ENCODE measurements around the gene DICER1.
"Not testable (repeated sequence)": the region's sequence is repeated elsewhere in the genome, so short reads cannot be mapped to it uniquely, and the experiment has no call there.

DICER1 gene

DNA sequence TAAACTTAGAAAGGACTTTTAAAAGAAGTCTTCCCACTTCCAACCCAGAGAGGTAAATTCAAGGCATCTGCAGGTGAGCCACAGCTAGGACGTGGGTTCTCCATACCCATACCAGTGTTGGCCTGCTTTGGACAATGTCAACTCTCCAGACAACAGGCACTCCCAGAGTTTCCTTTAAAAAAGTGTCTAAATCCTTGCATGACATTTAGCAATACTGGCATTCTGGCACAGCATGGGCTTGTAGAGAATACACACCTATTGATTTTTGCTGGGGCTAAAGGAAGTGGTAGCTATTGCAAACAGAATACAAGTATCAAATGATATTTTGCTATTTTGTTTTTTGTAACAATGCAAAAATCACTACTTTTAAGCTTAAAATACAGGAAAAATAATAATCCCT is 25.8 kb upstream of the DICER1 start:
- TF ChIP-seq, protein P1, sequence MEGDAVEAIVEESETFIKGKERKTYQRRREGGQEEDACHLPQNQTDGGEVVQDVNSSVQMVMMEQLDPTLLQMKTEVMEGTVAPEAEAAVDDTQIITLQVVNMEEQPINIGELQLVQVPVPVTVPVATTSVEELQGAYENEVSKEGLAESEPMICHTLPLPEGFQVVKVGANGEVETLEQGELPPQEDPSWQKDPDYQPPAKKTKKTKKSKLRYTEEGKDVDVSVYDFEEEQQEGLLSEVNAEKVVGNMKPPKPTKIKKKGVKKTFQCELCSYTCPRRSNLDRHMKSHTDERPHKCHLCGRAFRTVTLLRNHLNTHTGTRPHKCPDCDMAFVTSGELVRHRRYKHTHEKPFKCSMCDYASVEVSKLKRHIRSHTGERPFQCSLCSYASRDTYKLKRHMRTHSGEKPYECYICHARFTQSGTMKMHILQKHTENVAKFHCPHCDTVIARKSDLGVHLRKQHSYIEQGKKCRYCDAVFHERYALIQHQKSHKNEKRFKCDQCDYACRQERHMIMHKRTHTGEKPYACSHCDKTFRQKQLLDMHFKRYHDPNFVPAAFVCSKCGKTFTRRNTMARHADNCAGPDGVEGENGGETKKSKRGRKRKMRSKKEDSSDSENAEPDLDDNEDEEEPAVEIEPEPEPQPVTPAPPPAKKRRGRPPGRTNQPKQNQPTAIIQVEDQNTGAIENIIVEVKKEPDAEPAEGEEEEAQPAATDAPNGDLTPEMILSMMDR (IDR thresholded peaks at IDR 0.05; ENCODE audit: borderline replicate concordance, extremely low read depth, low read length, poor library complexity, severe bottlenecking): no peak
- TF ChIP-seq EZH2 (IDR thresholded peaks at IDR 0.05; ENCODE audit: borderline replicate concordance, low read depth, low read length, severe bottlenecking): no peak
- Histone ChIP-seq H3K9ac (ENCODE audit: low read depth, low read length) (no peak overlapping the region), H3K4me1 (ENCODE audit: insufficient read depth, low read length) (no peaks in the 10 kb centered on the region), H3K27me3 (ENCODE audit: insufficient read depth, low read length, poor library complexity) (no peaks in the 10 kb centered on the region), H4K20me1 (ENCODE audit: insufficient read depth, low read length) (no peaks in the 10 kb centered on the region), H3K79me2 (ENCODE audit: insufficient read depth, low read length) (no peaks in the 10 kb centered on the region), H3K9me3 (ENCODE audit: insufficient read depth, low read length, severe bottlenecking) (no peaks in the 10 kb centered on the region), H3K4me3 (ENCODE audit: low read depth in 1 of 2, low read length in 2 of 2) (no peak overlapping the region), H3K27ac (ENCODE audit: low read length) (no peak overlapping the region), H2AFZ (ENCODE audit: low read depth, low read length) (no peak overlapping the region), H3K36me3 (ENCODE audit: insufficient read depth, low read length) (no peaks in the 10 kb centered on the region), H3K4me2 (ENCODE audit: insufficient read depth, low read length) (no peak overlapping the region)
- ATAC-seq (ENCODE audit: insufficient read depth, low read depth) (no peak), DNase-seq (no peak)

DNA sequence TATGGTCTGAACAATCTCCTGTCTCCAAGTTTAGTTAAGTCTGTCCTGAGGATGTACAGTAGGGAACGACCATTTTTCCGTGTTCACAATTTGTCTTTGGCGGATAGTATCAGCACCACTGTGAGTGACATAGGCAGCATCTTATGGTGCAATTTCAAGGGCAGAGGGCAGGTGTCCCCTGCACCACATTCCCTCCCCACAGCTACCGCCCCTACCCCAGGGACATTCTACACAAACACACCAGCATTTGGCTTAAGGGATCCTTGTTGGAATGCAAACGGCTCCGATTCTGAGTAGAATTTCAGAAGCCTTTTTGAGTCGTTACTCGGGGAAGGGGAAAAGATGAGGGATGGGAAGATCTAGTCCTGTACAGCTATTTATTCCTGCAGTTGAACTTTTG is 25.1 kb upstream of the DICER1 start:
- H3K4me2 ChIP-seq (ENCODE audit: insufficient read depth, low read length): no peak overlapping the region
- no peak overlapping the region for H3K4me3 ChIP-seq (ENCODE audit: low read depth in 1 of 2, low read length in 2 of 2)
- no peaks in the 10 kb centered on the region for H3K36me3 ChIP-seq (ENCODE audit: insufficient read depth, low read length)
- H3K27ac ChIP-seq (ENCODE audit: low read length): no peak overlapping the region
- H3K4me1 ChIP-seq (ENCODE audit: insufficient read depth, low read length): no peaks in the 10 kb centered on the region
- H4K20me1 ChIP-seq (ENCODE audit: insufficient read depth, low read length): no peaks in the 10 kb centered on the region
- H3K27me3 ChIP-seq (ENCODE audit: insufficient read depth, low read length, poor library complexity): no peaks in the 10 kb centered on the region
- H2AFZ ChIP-seq (ENCODE audit: low read depth, low read length): no peak overlapping the region
- no peak overlapping the region for H3K9ac ChIP-seq (ENCODE audit: low read depth, low read length)
- TF ChIP-seq EZH2 (IDR thresholded peaks at IDR 0.05; ENCODE audit: borderline replicate concordance, low read depth, low read length, severe bottlenecking): no peak
- TF ChIP-seq, protein P1 (IDR thresholded peaks at IDR 0.05; ENCODE audit: borderline replicate concordance, extremely low read depth, low read length, poor library complexity, severe bottlenecking): no peak
- H3K9me3 ChIP-seq (ENCODE audit: insufficient read depth, low read length, severe bottlenecking): no peaks in the 10 kb centered on the region
- DNase-seq: no peak
- H3K79me2 ChIP-seq (ENCODE audit: insufficient read depth, low read length): no peaks in the 10 kb centered on the region
- ATAC-seq (ENCODE audit: insufficient read depth, low read depth): no peak

DNA sequence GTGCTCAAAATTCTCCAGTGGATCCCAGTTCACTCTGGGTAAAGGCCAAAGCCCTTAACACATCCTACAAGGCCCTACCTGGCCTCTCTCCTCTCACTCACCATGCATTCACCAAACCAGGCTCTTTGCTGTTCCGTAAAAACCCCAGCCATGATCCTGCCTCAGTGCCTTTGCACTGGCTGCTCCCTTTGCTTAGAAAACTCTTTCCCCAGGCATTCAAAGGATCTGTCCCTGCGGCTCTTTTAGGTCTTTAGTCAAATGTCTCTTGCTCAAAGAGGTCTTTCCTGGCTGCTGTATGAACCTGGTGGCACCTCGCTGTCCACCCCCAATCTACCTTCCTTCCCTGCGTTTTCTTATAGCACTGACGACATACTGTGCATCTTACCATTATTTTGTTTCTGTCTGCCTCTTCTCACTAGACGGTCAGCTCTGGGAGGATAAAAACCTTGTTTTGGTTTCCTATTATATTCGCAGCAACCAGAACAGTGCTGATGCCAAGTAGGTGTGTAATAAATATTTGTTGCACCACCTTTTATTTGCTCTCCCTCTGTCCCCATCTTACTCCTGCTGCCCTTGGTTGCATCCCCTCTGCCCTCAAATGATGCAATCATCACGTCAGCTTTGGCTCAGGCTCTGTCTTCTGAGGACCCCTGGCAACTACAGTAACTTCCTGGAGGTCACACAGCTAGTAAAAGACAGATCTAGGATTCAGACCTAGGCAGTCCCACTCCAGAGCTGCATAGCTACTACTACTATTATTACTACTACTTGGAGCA is 23.8 kb upstream of the DICER1 start:
- Histone ChIP-seq H2AFZ (ENCODE audit: low read depth, low read length) (no peak overlapping the region), H3K36me3 (ENCODE audit: insufficient read depth, low read length) (no peaks in the 10 kb centered on the region), H3K27me3 (ENCODE audit: insufficient read depth, low read length, poor library complexity) (no peaks in the 10 kb centered on the region), H3K4me1 (ENCODE audit: insufficient read depth, low read length) (no peaks in the 10 kb centered on the region), H4K20me1 (ENCODE audit: insufficient read depth, low read length) (no peaks in the 10 kb centered on the region), H3K27ac (ENCODE audit: low read length) (no peak overlapping the region), H3K4me2 (ENCODE audit: insufficient read depth, low read length) (no peak overlapping the region), H3K9me3 (ENCODE audit: insufficient read depth, low read length, severe bottlenecking) (no peaks in the 10 kb centered on the region), H3K79me2 (ENCODE audit: insufficient read depth, low read length) (no peaks in the 10 kb centered on the region), H3K9ac (ENCODE audit: low read depth, low read length) (no peak overlapping the region), H3K4me3 (ENCODE audit: low read depth in 1 of 2, low read length in 2 of 2) (no peak overlapping the region)
- DNase-seq (no peak), ATAC-seq (ENCODE audit: insufficient read depth, low read depth) (no peak)
- no peak for TF ChIP-seq EZH2 (IDR thresholded peaks at IDR 0.05; ENCODE audit: borderline replicate concordance, low read depth, low read length, severe bottlenecking)
- TF ChIP-seq, protein P1 (IDR thresholded peaks at IDR 0.05; ENCODE audit: borderline replicate concordance, extremely low read depth, low read length, poor library complexity, severe bottlenecking): no peak

DNA sequence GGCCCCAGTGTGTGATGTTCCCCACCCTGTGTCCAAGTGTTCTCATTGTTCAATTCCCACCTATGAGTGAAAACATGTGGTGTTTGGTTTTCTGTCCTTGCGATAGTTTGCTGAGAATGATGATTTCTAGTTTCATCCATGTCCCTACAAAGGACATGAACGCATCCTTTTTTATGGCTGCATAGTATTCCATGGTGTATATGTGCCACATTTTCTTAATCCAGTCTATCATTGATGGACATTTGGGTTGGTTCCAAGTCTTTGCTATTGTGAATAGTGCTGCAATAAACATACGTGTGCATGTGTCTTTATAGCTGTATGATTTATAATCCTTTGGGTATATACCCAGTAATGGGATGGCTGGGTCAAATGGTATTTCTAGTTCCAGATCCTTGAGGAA is 18.3 kb upstream of the DICER1 start:
- not testable (repeated sequence) for H3K4me3 ChIP-seq (ENCODE audit: low read depth in 1 of 2, low read length in 2 of 2); ATAC-seq (ENCODE audit: insufficient read depth, low read depth); H3K4me2 ChIP-seq (ENCODE audit: insufficient read depth, low read length); H4K20me1 ChIP-seq (ENCODE audit: insufficient read depth, low read length); H3K4me1 ChIP-seq (ENCODE audit: insufficient read depth, low read length); H2AFZ ChIP-seq (ENCODE audit: low read depth, low read length); H3K27ac ChIP-seq (ENCODE audit: low read length); H3K27me3 ChIP-seq (ENCODE audit: insufficient read depth, low read length, poor library complexity); H3K9me3 ChIP-seq (ENCODE audit: insufficient read depth, low read length, severe bottlenecking); H3K9ac ChIP-seq (ENCODE audit: low read depth, low read length); H3K79me2 ChIP-seq (ENCODE audit: insufficient read depth, low read length); DNase-seq; H3K36me3 ChIP-seq (ENCODE audit: insufficient read depth, low read length)

All from DND-41 (cell line).